ENCODE data around the gene PRAC1.

The PRAC1 gene

DNA sequence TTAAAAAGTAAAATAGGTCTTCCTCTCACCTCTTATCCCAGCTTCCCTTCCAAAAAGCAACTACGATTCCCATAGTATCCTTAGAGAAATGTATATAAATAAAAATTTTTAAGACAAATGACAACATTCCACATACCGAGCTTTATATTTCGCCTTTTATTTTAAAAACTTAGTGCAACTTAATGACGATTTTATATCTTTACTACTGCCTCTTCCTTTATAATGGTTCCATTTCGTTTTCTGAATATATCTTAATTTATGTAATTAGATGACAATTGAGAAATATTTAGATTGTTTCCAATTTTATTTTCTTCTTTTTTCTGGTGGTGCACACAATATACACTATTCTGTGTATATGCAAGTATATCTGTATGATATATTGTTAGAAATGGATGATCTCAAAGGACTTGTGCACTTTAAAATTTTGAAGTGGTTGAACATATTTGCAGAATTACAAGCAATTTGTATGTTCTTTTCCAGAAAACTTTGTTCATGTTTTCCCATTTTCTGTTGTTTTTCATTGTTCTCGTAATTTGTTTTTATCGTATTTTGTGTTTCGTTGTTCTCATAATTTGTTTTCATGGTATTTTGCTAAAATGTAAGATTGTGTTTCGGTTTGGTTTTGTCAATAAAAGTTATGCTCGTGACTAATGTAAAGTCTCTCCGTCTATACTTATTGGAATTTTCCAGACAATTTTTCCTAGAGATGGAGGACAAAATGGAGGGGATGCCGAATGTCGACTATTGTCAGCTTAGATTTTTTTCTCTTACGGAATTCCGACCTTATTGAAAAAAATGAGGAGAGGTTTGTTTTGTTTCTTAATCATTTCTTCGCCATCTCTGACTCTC lies 26.6 kb upstream of the PRAC1 start:
- Histone ChIP-seq H3K9ac (ENCODE audit: low read length) (no peak overlapping the region), H3K14ac (ENCODE audit: low read length) (no peak overlapping the region), H3K4me3 (ENCODE audit: low read depth, low read length) (no peak overlapping the region), H4K91ac (ENCODE audit: low read depth, low read length) (no peak overlapping the region), H2AK5ac (ENCODE audit: low read length) (no peak overlapping the region), H4K12ac (ENCODE audit: low read depth, low read length) (no peak overlapping the region), H2BK120ac (ENCODE audit: insufficient read depth, low read length, poor library complexity) (no peak overlapping the region), H3K36me3 (ENCODE audit: control insufficient read depth in 1 of 2, insufficient read depth in 2 of 2, low read length in 2 of 2) (no peaks in the 10 kb centered on the region), H3K18ac (ENCODE audit: low read length) (no peak overlapping the region), H3K4me2 (ENCODE audit: low read length) (no peak overlapping the region), H3K4ac (ENCODE audit: low read depth, low read length) (no peak overlapping the region), H2BK12ac (ENCODE audit: low read length) (no peak overlapping the region), H3K23ac (ENCODE audit: low read length) (no peak overlapping the region), H4K8ac (ENCODE audit: low read depth, low read length) (no peak overlapping the region), H3K9me3 (ENCODE audit: insufficient read depth, low read depth, low read length) (peaks cover 7% of the 10 kb centered on the region), H2BK5ac (ENCODE audit: low read depth, low read length, poor library complexity) (no peak overlapping the region), H3K79me1 (ENCODE audit: low read length) (no peaks in the 10 kb centered on the region), H3K27me3 (ENCODE audit: insufficient read depth, low read length) (peaks cover 73% of the 10 kb centered on the region), H3K79me2 (ENCODE audit: control insufficient read depth, insufficient read depth, low read length, poor library complexity) (no peaks in the 10 kb centered on the region), H3K27ac (ENCODE audit: low read depth, low read length) (no peak overlapping the region), H3K4me1 (ENCODE audit: control insufficient read depth in 1 of 2, insufficient read depth in 2 of 2, low read length in 2 of 2) (no peaks in the 10 kb centered on the region), H2AFZ (ENCODE audit: insufficient read depth, low read length, poor library complexity) (no peak overlapping the region)
- WGBS (ENCODE audit: extremely low coverage, insufficient coverage, insufficient read length): no CpG with 5 or more reads among the region's 16 CpGs
- no peak for DNase-seq

GRCh38 chr17:48747445-48748363 lies 25.4 kb upstream of the PRAC1 start:
- peaks cover 7% of the 10 kb centered on the region for H3K9me3 ChIP-seq (ENCODE audit: insufficient read depth, low read depth, low read length)
- no peak overlapping the region for H2BK5ac ChIP-seq (ENCODE audit: low read depth, low read length, poor library complexity)
- peaks cover 72% of the 10 kb centered on the region for H3K27me3 ChIP-seq (ENCODE audit: insufficient read depth, low read length)
- no peak overlapping the region for H2BK120ac ChIP-seq (ENCODE audit: insufficient read depth, low read length, poor library complexity)
- H3K27ac ChIP-seq (ENCODE audit: low read depth, low read length): no peak overlapping the region
- no peaks in the 10 kb centered on the region for H3K36me3 ChIP-seq (ENCODE audit: control insufficient read depth in 1 of 2, insufficient read depth in 2 of 2, low read length in 2 of 2)
- H3K79me2 ChIP-seq (ENCODE audit: control insufficient read depth, insufficient read depth, low read length, poor library complexity): no peaks in the 10 kb centered on the region
- no peak overlapping the region for H3K4me3 ChIP-seq (ENCODE audit: low read depth, low read length)
- no peak for DNase-seq
- no peak overlapping the region for H3K18ac ChIP-seq (ENCODE audit: low read length)
- H4K91ac ChIP-seq (ENCODE audit: low read depth, low read length): no peak overlapping the region
- peak overlapping the region; percentile 47 for H2AFZ ChIP-seq (ENCODE audit: insufficient read depth, low read length, poor library complexity)
- H4K8ac ChIP-seq (ENCODE audit: low read depth, low read length): no peak overlapping the region
- no peak overlapping the region for H3K4ac ChIP-seq (ENCODE audit: low read depth, low read length)
- no peak overlapping the region for H3K9ac ChIP-seq (ENCODE audit: low read length)
- H3K14ac ChIP-seq (ENCODE audit: low read length): no peak overlapping the region
- no peak overlapping the region for H4K12ac ChIP-seq (ENCODE audit: low read depth, low read length)
- H3K4me2 ChIP-seq (ENCODE audit: low read length): no peak overlapping the region
- no peak overlapping the region for H2BK12ac ChIP-seq (ENCODE audit: low read length)
- H3K4me1 ChIP-seq (ENCODE audit: control insufficient read depth in 1 of 2, insufficient read depth in 2 of 2, low read length in 2 of 2): no peaks in the 10 kb centered on the region
- H3K23ac ChIP-seq (ENCODE audit: low read length): no peak overlapping the region
- H3K79me1 ChIP-seq (ENCODE audit: low read length): no peaks in the 10 kb centered on the region
- no CpG with 5 or more reads among the region's 53 CpGs for WGBS (ENCODE audit: extremely low coverage, insufficient coverage, insufficient read length)
- H2AK5ac ChIP-seq (ENCODE audit: low read length): no peak overlapping the region

GRCh38 chr17:48746916-48747444 lies 24.7 kb upstream of the PRAC1 start:
- no peaks in the 10 kb centered on the region for H3K36me3 ChIP-seq (ENCODE audit: control insufficient read depth in 1 of 2, insufficient read depth in 2 of 2, low read length in 2 of 2)
- no CpG with 5 or more reads among the region's 21 CpGs for WGBS (ENCODE audit: extremely low coverage, insufficient coverage, insufficient read length)
- no peak overlapping the region for H3K4ac ChIP-seq (ENCODE audit: low read depth, low read length)
- H3K27ac ChIP-seq (ENCODE audit: low read depth, low read length): no peak overlapping the region
- H3K4me2 ChIP-seq (ENCODE audit: low read length): no peak overlapping the region
- no peaks in the 10 kb centered on the region for H3K79me2 ChIP-seq (ENCODE audit: control insufficient read depth, insufficient read depth, low read length, poor library complexity)
- H3K4me1 ChIP-seq (ENCODE audit: control insufficient read depth in 1 of 2, insufficient read depth in 2 of 2, low read length in 2 of 2): no peaks in the 10 kb centered on the region
- no peak overlapping the region for H2BK12ac ChIP-seq (ENCODE audit: low read length)
- no peak overlapping the region for H2AK5ac ChIP-seq (ENCODE audit: low read length)
- peaks cover 6% of the 10 kb centered on the region for H3K9me3 ChIP-seq (ENCODE audit: insufficient read depth, low read depth, low read length)
- no peak overlapping the region for H3K14ac ChIP-seq (ENCODE audit: low read length)
- no peak overlapping the region for H4K8ac ChIP-seq (ENCODE audit: low read depth, low read length)
- H3K79me1 ChIP-seq (ENCODE audit: low read length): no peaks in the 10 kb centered on the region
- H2BK120ac ChIP-seq (ENCODE audit: insufficient read depth, low read length, poor library complexity): no peak overlapping the region
- no peak overlapping the region for H3K23ac ChIP-seq (ENCODE audit: low read length)
- no peak overlapping the region for H3K18ac ChIP-seq (ENCODE audit: low read length)
- no peak overlapping the region for H4K12ac ChIP-seq (ENCODE audit: low read depth, low read length)
- H3K27me3 ChIP-seq (ENCODE audit: insufficient read depth, low read length): peaks cover 69% of the 10 kb centered on the region
- no peak overlapping the region for H3K4me3 ChIP-seq (ENCODE audit: low read depth, low read length)
- H2AFZ ChIP-seq (ENCODE audit: insufficient read depth, low read length, poor library complexity): peak overlapping the region; percentile 47
- H3K9ac ChIP-seq (ENCODE audit: low read length): no peak overlapping the region
- no peak overlapping the region for H4K91ac ChIP-seq (ENCODE audit: low read depth, low read length)
- H2BK5ac ChIP-seq (ENCODE audit: low read depth, low read length, poor library complexity): no peak overlapping the region
- DNase-seq: no peak

DNA sequence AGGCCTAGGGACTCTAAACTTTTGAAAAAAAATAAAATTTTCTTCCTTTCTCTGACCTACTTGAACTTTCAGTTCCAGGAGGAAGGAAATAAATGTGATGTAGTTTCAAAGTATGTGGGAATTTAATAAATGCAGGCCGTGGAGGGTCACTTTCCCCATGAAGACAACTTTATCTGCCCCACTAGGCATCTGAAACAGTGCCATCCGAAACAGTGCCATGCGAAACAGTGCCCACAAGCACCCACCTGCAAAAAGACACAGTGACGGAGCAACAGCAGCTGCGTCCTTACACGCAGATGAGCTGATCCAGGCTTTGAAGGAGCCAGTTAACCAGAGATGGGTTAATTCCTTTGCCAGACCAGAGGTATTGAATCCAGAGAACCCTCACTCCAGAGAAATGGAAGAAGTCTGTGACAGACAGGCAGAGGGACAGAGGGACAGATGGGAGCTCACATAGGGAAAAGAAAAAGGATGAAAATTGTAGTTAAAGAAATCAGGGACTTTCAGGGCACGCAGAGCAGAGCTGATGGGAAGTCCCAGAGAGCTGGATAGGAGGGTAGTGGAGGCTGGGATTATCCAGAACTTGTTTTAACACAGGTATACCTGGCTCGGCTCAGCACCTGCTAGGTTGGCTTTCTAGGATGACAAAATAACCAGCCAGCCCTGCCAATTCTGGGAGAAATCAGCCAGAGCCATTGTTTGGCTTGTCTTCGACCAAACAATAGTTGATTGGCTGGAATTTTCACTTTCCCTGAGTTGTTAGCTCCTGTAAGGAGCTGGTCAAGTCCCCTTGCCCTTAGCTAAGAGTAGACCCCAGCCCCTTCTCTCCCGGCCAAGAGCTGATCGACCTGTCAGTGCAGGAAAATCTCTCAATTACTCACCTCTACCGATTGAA lies 23.3 kb upstream of the PRAC1 start:
- peaks cover 60% of the 10 kb centered on the region for H3K27me3 ChIP-seq (ENCODE audit: insufficient read depth, low read length)

More for the DNA sequence above, 23.3 kb upstream of the PRAC1 start:
- H3K23ac ChIP-seq (ENCODE audit: low read length): no peak overlapping the region
- no CpG with 5 or more reads among the region's 12 CpGs for WGBS (ENCODE audit: extremely low coverage, insufficient coverage, insufficient read length)
- no peak overlapping the region for H3K27ac ChIP-seq (ENCODE audit: low read depth, low read length)
- DNase-seq: no peak
- H3K14ac ChIP-seq (ENCODE audit: low read length): no peak overlapping the region
- no peak overlapping the region for H2AFZ ChIP-seq (ENCODE audit: insufficient read depth, low read length, poor library complexity)
- H2BK120ac ChIP-seq (ENCODE audit: insufficient read depth, low read length, poor library complexity): no peak overlapping the region
- no peak overlapping the region for H3K9ac ChIP-seq (ENCODE audit: low read length)
- H2AK5ac ChIP-seq (ENCODE audit: low read length): no peak overlapping the region
- no peak overlapping the region for H4K8ac ChIP-seq (ENCODE audit: low read depth, low read length)
- H2BK12ac ChIP-seq (ENCODE audit: low read length): no peak overlapping the region
- no peak overlapping the region for H3K4me2 ChIP-seq (ENCODE audit: low read length)
- H3K9me3 ChIP-seq (ENCODE audit: insufficient read depth, low read depth, low read length): peaks cover 4% of the 10 kb centered on the region
- no peaks in the 10 kb centered on the region for H3K79me2 ChIP-seq (ENCODE audit: control insufficient read depth, insufficient read depth, low read length, poor library complexity)
- H4K12ac ChIP-seq (ENCODE audit: low read depth, low read length): no peak overlapping the region
- H3K4me1 ChIP-seq (ENCODE audit: control insufficient read depth in 1 of 2, insufficient read depth in 2 of 2, low read length in 2 of 2): no peaks in the 10 kb centered on the region
- no peaks in the 10 kb centered on the region for H3K79me1 ChIP-seq (ENCODE audit: low read length)
- no peak overlapping the region for H4K91ac ChIP-seq (ENCODE audit: low read depth, low read length)
- no peaks in the 10 kb centered on the region for H3K36me3 ChIP-seq (ENCODE audit: control insufficient read depth in 1 of 2, insufficient read depth in 2 of 2, low read length in 2 of 2)
- no peak overlapping the region for H3K4ac ChIP-seq (ENCODE audit: low read depth, low read length)
- H3K18ac ChIP-seq (ENCODE audit: low read length): no peak overlapping the region
- H2BK5ac ChIP-seq (ENCODE audit: low read depth, low read length, poor library complexity): no peak overlapping the region
- H3K4me3 ChIP-seq (ENCODE audit: low read depth, low read length): no peak overlapping the region

All from trophoblast cell (in vitro differentiated cells and primary cell).